Uterus (tissue), 2 donors: ENCODE measurements around the gene ADGRF5.

ENCODE experiments used
- POLR2A ChIP-seq, 2 donors: fragments of 450-650 bp; IDR thresholded peaks; one replicate each; pipeline ENCODE4 v1.6.1; 2016; ENCODE audit warnings: antibody characterized with exemption in 2 of 2, mild to moderate bottlenecking in 1 of 2, moderate library complexity in 1 of 2
- TF ChIP-seq, protein P1 (sequence below), 4 experiments: fragments of 200-600 bp in 2 of 4; fragments of 450-650 bp in 2 of 4; sonication (generic) in 2 of 4; IDR thresholded peaks; one replicate each; pipeline ENCODE4 v1.5.1; 2016 to 2019; ENCODE audit warnings: antibody characterized with exemption in 4 of 4, mild to moderate bottlenecking in 2 of 4, moderate library complexity in 1 of 4

GRCh38 chr6:46906776-46907175 lies 15.0 kb downstream of the ADGRF5 start:
- no peak for TF ChIP-seq POLR2A (IDR thresholded peaks at IDR 0.05)
- TF ChIP-seq, protein P1, sequence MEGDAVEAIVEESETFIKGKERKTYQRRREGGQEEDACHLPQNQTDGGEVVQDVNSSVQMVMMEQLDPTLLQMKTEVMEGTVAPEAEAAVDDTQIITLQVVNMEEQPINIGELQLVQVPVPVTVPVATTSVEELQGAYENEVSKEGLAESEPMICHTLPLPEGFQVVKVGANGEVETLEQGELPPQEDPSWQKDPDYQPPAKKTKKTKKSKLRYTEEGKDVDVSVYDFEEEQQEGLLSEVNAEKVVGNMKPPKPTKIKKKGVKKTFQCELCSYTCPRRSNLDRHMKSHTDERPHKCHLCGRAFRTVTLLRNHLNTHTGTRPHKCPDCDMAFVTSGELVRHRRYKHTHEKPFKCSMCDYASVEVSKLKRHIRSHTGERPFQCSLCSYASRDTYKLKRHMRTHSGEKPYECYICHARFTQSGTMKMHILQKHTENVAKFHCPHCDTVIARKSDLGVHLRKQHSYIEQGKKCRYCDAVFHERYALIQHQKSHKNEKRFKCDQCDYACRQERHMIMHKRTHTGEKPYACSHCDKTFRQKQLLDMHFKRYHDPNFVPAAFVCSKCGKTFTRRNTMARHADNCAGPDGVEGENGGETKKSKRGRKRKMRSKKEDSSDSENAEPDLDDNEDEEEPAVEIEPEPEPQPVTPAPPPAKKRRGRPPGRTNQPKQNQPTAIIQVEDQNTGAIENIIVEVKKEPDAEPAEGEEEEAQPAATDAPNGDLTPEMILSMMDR (IDR thresholded peaks at IDR 0.05): no peak
